ENCODE results near the gene KLHL10. TPM values are rescaled to one million over a fixed set of nuclear protein-coding genes. Genes with fewer than 3 reads are reported as not detected.

The KLHL10 gene
- total and polyA plus RNA-seq, 9 of the 15 experiments (the other 6 are each of a cell fraction or from before 2014, with no cell fraction given): 0.06 to 0.56 (median 0.12) TPM; not detected in 5

DNA sequence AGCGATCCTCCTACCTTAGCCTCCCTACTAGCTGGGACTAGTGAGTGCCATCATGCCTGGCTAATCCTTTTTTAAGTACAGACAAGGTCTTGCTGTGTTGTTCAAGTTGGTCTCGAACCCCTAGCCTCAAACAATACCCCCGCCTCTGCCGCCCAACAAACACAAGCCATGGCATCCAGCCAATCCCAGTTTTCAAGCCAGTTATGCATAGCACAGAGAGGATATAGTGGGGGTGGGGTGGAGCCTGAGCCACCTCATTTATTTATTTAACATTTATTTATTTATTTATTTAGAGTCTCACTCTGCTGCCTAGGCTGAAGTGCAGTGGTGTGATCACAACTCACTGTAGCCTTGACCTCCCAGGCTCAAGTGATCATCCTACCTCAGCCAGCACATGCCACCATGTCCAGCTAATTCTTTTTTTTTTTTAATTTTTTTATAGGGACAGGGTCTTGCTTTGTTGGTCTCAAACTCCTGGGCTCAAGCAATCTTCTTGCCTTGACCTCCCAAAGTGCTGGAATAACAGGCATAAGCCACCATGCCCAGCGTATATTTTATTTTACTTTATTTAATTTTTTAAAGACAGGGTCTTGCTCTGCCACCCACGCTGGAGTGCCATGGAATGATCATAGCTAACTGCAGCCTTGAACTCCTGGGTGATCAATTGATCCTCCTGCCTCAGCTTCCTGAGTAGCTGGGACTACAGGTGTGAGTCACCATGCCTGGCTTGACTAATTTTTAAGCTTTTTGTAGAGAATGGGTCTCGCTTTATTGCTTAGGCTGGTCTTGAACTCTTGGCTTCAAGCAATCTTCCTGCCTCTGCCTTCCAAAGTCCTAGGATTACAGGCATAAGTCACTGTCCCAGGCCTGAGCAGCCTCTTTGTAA lies 53.8 kb downstream of the KLHL10 start (continued):
- TF ChIP-seq, protein P1, sequence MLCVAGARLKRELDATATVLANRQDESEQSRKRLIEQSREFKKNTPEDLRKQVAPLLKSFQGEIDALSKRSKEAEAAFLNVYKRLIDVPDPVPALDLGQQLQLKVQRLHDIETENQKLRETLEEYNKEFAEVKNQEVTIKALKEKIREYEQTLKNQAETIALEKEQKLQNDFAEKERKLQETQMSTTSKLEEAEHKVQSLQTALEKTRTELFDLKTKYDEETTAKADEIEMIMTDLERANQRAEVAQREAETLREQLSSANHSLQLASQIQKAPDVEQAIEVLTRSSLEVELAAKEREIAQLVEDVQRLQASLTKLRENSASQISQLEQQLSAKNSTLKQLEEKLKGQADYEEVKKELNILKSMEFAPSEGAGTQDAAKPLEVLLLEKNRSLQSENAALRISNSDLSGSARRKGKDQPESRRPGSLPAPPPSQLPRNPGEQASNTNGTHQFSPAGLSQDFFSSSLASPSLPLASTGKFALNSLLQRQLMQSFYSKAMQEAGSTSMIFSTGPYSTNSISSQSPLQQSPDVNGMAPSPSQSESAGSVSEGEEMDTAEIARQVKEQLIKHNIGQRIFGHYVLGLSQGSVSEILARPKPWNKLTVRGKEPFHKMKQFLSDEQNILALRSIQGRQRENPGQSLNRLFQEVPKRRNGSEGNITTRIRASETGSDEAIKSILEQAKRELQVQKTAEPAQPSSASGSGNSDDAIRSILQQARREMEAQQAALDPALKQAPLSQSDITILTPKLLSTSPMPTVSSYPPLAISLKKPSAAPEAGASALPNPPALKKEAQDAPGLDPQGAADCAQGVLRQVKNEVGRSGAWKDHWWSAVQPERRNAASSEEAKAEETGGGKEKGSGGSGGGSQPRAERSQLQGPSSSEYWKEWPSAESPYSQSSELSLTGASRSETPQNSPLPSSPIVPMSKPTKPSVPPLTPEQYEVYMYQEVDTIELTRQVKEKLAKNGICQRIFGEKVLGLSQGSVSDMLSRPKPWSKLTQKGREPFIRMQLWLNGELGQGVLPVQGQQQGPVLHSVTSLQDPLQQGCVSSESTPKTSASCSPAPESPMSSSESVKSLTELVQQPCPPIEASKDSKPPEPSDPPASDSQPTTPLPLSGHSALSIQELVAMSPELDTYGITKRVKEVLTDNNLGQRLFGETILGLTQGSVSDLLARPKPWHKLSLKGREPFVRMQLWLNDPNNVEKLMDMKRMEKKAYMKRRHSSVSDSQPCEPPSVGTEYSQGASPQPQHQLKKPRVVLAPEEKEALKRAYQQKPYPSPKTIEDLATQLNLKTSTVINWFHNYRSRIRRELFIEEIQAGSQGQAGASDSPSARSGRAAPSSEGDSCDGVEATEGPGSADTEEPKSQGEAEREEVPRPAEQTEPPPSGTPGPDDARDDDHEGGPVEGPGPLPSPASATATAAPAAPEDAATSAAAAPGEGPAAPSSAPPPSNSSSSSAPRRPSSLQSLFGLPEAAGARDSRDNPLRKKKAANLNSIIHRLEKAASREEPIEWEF (CRISPR knock-in tag; IDR thresholded peaks at IDR 0.05): no peak
- TF ChIP-seq SETDB1 (IDR thresholded peaks at IDR 0.05; ENCODE audit: low read length): no peak
- TF ChIP-seq, protein P2, sequence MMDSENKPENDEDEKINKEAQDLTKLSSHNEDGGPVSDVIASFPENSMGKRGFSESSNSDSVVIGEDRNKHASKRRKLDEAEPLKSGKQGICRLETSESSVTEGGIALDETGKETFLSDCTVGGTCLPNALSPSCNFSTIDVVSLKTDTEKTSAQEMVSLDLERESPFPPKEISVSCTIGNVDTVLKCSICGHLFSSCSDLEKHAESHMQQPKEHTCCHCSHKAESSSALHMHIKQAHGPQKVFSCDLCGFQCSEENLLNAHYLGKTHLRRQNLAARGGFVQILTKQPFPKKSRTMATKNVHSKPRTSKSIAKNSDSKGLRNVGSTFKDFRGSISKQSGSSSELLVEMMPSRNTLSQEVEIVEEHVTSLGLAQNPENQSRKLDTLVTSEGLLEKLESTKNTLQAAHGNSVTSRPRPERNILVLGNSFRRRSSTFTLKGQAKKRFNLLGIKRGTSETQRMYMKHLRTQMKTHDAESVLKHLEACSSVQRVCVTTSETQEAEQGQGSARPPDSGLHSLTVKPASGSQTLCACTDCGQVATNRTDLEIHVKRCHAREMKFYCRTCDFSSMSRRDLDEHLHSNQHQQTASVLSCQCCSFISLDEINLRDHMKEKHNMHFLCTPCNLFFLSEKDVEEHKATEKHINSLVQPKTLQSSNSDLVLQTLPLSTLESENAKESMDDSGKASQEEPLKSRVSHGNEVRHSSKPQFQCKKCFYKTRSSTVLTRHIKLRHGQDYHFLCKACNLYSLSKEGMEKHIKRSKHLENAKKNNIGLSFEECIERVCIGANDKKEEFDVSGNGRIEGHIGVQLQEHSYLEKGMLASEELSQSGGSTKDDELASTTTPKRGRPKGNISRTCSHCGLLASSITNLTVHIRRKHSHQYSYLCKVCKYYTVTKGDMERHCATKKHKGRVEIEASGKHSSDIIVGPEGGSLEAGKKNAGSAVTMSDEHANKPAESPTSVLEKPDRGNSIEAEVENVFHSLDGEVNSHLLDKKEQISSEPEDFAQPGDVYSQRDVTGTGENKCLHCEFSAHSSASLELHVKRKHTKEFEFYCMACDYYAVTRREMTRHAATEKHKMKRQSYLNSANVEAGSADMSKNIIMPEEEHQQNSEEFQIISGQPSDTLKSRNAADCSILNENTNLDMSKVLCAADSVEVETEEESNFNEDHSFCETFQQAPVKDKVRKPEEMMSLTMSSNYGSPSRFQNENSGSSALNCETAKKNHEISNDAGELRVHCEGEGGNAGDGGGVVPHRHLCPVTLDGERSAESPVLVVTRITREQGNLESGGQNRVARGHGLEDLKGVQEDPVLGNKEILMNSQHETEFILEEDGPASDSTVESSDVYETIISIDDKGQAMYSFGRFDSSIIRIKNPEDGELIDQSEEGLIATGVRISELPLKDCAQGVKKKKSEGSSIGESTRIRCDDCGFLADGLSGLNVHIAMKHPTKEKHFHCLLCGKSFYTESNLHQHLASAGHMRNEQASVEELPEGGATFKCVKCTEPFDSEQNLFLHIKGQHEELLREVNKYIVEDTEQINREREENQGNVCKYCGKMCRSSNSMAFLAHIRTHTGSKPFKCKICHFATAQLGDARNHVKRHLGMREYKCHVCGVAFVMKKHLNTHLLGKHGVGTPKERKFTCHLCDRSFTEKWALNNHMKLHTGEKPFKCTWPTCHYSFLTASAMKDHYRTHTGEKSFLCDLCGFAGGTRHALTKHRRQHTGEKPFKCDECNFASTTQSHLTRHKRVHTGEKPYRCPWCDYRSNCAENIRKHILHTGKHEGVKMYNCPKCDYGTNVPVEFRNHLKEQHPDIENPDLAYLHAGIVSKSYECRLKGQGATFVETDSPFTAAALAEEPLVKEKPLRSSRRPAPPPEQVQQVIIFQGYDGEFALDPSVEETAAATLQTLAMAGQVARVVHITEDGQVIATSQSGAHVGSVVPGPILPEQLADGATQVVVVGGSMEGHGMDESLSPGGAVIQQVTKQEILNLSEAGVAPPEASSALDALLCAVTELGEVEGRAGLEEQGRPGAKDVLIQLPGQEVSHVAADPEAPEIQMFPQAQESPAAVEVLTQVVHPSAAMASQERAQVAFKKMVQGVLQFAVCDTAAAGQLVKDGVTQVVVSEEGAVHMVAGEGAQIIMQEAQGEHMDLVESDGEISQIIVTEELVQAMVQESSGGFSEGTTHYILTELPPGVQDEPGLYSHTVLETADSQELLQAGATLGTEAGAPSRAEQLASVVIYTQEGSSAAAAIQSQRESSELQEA (IDR thresholded peaks at IDR 0.05; ENCODE audit: low read depth): no peak

Measured in K562 (cell line).